ENCODE data around the gene FGGY.

GRCh38 chr1:59703226-59703917 lies 406.5 kb downstream of the FGGY start:
- no peak for TF ChIP-seq EZH2 (IDR thresholded peaks at IDR 0.05; ENCODE audit: borderline replicate concordance, low read length)
- TF ChIP-seq, protein P1, sequence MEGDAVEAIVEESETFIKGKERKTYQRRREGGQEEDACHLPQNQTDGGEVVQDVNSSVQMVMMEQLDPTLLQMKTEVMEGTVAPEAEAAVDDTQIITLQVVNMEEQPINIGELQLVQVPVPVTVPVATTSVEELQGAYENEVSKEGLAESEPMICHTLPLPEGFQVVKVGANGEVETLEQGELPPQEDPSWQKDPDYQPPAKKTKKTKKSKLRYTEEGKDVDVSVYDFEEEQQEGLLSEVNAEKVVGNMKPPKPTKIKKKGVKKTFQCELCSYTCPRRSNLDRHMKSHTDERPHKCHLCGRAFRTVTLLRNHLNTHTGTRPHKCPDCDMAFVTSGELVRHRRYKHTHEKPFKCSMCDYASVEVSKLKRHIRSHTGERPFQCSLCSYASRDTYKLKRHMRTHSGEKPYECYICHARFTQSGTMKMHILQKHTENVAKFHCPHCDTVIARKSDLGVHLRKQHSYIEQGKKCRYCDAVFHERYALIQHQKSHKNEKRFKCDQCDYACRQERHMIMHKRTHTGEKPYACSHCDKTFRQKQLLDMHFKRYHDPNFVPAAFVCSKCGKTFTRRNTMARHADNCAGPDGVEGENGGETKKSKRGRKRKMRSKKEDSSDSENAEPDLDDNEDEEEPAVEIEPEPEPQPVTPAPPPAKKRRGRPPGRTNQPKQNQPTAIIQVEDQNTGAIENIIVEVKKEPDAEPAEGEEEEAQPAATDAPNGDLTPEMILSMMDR (conservative IDR thresholded peaks at IDR 0.05 in 1 of 2, IDR thresholded peaks at IDR 0.05 in 1 of 2; ENCODE audit: extremely low read depth in 1 of 2, insufficient read depth in 1 of 2, low read depth in 1 of 2, low read length in 2 of 2), result no peak
